SIG-M5 (cell line): ENCODE data around the gene HERC4.
"Not testable (repeated sequence)": the region's sequence is repeated elsewhere in the genome, so short reads cannot be mapped to it uniquely, and the experiment has no call there.

Experiments
- DNase-seq: peaks from one replicate; lab custom pipeline; 2025; lab: John Stamatoyannopoulos, UW

HERC4 gene

DNA sequence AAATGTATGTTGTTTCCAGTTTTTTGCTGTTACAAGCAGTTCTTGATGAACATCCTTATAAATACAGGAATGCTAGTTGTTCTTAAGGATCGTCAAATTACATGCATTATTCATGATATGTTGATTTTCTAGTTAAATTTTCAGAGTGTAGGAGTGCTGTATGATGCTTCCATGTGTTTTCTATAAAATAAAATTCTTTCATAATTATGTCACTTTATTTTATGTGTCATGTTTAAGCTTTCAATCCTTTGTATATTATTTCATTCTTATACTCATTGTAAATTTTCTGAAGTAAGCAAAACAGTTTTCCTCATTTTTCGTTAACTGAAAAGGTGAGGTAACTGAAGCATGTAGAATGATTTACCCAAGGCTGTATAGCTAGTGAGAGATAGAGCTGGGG is 17.4 kb upstream of the HERC4 start:
- no peak for DNase-seq

DNA sequence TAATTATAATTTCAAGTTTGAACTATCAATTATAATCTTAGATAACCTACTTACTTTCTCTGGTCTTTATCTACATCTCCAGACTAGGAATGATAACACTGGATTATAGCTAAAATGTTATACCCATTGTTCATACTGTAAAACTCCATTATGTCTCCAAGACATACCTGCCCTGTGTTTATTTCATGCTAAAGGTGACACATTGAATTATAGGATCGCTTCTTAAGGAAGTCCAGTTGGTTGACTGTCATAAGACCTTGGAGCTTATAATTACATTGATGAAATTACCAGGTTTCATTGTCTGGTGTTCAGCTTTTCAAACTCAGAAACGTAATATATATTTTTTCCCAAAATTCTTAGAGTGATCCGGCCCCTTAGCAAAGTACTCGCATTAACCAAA is 15.5 kb upstream of the HERC4 start:
- DNase-seq = no peak

DNA sequence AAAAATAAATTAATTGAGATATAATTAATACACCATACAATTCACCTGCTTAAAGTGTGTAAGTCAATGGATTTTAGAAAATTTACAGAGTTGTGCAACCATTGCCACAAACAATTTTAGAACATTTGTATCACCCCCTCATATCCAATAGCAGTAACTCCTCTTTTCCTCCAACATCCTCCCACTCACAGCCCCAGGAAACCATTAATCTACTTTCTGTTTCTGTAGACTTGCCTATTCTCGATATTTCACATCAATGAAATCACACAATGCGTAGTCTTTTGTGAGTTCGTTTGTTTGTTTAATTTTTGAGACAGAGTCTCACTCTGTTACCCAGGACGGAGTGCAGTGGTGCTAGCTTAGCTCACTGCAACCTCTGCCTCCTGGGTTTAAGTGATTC is 13.7 kb upstream of the HERC4 start:
- no peak for DNase-seq

DNA sequence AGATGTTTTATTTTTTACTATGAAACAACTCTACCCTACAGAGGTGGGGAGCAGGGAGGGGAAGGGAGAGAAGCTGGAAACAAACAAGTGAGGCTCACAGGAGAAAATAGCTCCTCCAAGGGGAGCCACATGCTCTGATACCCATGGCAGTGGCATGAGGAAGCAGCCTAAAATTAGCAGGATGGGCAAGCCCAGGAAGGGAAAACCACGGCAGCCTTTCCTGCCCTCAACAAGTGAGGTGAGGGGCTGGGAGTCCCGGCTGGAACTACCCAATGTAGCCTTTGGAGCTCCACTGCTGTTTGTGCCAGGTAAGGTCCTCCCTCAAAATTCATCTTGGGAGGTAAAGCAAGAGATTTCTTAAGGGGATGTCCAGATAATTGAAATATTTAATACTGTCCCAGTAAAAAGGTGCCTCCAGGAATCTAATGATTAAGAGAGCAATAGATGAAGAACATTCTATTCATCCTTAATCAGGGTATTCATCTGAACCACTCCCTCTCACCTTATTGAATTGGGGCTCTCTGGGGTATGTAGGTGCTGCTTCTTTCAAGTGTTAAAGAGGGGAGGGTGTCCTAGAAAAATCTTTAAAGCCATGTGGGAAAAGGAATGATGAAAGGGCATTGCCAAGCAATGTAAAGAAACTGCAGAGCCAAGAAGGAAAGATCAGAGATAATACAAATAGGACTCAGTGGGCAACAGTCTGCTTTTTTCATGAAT is 12.8 kb upstream of the HERC4 start:
- no peak for DNase-seq

DNA sequence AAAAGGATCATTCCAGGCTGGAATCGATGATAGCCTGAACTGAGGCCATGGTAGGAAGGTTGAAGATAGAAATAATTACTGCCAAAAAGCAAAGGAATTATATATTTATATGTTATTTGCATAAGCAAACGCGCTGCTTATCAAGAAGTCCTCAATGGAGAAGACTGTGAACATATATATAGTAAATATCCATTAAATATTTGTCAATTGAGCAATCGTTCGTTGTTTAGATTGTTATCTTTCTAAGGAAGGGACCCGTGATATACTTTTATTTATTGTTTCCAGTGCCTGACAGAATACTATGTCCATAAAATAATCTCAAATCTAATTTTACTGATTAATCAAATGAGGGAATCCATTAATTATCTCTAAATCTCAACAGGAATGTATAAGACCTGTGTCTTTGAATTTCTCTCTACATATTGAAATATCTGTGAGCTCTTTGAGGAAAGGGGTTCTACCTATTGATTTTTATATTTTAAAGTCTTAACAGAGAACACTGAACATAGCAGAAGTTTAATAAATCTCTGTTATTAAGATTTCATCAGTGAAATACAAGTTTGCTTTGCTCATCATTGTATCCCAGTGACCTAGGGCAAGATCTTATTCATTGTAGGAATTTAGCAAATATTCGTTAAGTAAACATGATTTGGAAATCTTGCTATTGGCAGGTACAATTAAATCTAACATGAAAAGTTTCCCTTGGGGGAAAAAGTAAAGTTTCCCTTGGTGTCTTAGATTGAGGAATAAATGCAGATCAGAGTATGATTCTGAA is 12.0 kb upstream of the HERC4 start:
- DNase-seq = no peak

DNA sequence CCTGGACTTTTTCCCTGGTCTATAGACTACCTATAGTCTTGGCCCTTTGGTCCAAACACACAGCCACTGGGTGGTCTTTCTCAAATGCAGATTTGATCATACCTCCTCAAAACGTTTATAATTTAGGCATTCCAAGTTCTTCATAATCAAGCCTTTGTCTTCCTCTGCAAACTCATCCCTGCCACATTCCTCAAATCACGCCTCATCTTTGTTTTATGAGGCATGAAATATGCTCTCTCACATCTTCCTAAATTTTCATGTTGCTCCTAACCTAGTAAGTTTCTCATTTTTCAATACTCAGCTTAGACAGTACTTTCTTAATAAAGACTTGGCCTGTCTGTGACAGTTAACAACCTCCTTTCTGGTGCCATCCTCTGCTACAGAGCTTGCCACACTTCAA is 10.9 kb upstream of the HERC4 start:
- DNase-seq = no peak

DNA sequence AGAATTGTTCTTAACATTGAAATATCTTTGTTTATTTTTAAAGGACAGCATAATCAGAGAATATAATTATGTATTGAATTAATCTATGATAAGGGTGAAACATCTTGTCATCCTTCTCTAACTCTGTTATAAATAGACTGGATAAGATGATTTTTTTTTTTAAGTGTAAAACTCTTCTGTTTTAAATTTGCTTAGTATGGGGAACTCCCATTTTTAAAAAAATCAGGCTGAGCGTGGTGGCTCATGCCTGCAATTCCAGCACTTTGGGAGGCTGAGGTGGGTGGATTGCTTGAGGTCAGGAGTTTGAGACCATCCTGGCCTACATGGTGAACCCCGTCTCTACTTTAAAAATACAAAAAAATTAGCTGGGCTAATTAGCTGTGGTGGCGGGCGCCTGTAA is 9.4 kb upstream of the HERC4 start:
- no peak for DNase-seq

DNA sequence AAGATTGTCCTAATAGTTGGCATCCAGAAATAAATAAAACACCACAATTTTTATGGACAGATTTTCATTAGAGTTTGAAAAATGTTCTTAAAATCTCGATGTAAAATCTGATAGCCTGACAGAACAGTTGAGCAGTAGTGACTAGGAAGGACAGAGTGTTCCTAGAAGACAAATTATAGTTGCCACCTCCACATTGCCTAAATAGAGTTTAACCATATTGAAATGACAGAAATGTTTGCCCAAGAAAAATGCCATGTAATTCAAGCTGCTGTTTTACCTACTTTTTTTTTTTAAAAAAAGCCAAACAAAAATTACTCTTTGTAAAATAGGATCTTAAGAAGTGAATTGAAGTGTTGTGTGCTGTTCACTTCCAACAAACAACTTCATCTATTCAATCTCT is 8.9 kb upstream of the HERC4 start:
- DNase-seq = no peak

DNA sequence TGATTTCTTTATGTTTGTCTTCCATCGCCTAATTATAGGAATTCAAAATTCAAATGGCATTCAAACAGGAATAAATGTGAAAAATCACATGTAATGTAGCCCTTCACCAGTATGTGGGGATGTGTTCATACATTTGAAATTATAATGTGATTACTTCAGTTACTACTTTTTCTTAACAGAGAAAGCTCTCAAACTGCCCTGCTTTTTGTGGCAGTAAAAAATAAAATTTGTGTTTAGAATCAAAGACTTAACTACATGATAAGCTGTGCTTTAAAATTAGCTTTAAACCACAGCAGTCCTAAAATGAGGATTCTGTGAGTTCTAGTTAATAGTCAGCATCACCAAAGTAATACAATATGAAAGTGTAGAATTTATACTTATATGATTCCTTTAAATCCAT is 7.8 kb upstream of the HERC4 start:
- no peak for DNase-seq

DNA sequence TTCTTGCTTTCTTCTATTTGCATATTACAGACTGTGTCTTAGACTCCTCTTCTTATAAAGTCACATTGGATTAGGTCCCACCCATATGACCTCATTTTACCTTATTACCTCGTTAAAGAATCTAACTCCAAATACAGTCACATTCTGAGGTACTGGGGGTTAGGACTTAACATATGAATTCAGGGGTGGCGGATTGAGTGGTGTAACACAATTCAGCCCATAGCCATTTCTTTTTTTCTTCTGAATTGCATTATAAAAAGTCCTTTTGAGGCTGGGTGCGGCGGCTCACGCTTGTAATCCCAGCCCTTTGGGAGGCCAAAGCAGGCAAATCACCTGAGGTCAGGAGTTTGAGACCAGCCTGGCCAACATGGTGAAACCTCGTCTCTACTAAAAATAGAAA is 6.8 kb upstream of the HERC4 start:
- no peak for DNase-seq

DNA sequence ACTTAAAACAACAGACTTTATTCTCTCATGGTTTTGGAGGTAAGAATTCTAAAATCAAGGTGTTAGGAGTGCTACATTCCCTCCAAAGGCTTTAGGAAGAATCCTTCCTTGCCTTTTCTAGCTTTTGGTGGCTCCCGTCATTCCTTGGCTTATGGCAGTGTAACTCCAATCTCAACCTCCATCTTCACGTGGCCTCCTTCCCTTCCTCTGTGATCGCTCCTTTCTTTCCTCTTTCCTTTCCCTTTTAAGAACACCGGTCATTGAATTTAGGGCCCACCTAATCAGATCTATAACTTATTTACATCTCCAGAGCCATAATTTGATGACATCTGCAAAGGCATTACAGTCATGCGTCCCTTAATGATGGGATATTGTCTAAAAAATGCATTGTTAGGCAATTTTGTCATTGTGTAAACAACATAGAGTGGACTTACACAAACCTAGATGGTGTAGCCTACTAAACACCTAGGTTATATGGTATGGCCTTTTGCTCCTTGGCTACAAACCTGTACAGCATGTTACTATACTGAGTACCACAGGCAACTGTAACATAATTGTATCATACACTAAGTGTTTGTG is 5.9 kb upstream of the HERC4 start:
- no peak for DNase-seq

DNA sequence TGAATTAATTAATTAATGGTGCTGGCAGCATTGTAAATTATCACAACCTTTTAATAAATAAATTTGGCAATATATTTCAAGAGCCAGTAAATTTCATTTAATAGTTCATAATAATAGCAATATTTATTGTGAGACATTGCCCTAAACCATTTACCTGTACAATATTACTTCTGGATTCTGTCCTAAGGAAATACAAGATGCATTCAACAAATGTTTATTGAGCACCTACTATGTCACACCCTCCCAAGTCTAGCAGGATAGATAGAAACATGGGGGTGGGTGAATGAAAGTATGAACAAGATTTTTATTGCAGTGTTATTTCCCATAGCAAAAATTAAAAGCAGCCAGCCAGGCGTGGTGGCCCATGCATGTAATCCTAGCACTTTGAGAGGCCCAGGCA is 4.4 kb upstream of the HERC4 start:
- DNase-seq = no peak

DNA sequence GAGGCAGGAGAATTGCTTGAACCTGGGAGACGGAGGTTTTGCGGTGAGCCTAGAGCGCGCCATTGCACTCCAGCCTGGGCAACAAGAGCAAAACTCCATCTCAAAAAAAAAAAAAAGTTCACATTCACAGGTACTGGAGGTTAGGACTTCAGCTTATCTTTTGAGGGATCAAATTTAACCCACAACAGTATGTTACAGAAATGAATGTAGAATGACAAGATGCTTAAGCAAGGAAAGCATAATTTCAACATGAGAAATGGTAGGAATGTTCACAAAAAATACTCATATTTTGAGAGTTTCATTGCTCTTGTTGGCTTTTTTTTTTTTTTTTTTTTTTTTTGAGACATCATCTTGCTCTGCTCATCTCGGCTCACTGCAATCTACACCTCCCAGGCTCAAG is 1.9 kb upstream of the HERC4 start:
- DNase-seq = no peak

DNA sequence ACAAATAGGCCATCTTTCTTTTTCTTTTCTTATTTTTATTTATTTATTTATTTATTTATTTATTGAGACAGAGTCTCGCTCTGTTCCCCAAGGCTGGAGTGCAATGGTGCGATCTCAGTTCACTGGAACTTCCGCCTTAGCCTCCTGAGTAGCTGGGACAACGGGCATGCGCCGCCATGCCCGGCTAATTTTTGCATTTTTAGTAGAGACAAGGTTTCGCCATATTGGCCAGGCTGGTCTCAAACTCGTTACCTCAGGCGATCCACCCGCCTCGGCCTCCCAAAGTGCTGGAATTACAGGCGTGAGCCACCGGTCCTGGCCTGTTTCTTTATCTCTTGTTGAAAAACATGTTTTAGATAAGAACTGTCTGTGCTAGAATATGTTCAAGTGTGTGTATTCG is 998 bp upstream of the HERC4 start:
- DNase-seq = not testable (repeated sequence)

DNA sequence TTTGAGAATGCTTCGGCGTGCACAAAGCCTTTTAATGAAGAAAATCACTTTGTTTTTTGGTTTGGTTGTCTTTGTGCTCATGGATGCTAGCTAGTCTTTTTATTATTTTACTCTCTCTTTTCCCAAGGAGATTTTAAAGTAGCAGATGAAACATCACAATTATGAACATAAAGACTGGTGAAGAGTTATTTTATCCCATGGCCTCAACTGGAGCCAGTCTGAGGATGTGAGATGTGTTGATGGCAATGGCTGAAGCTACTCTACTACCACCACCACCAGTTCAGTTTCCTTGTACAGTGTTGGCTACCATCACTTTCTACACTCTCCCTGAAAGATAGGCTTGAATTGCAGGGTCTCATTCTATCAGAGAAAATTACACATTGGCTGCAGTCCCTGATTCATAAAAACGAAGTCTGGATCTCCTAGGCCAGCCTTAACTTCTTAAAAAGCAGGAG is 494 bp upstream of the HERC4 start:
- DNase-seq = no peak

DNA sequence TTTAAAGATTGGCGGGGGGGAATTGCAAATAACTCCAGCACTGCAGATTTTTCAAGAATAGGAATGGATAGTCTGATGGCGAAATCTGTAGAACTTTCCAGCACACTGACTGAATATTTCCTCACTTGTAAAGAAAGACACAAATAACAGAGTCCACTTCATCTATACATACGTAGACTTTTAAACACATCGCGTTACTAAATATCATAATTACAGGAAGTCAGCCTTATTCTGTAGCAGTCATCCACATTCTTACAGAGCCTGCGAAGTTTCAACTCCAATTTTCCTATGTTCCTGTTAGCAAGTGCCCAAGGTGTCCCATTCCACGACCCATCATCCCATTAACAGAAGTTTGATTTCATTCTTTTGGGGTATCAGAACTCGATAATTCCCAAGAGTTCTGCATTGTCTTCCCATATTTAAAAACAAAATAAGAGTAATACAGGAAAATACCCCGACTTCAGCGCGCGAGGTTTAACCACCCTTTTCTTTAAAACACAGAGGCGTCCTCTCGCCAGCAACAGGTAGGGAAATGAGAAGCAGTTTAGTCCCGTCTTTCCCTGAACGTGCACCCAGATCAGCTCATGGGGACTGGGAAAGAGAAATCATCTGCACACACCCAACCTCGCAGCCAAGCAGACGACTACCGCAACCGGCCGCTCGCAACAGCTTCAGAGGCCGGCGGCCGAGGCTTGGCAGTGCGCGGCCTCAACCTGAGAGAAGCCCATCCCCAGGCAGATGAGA is 880 bp downstream of the HERC4 start:
- DNase-seq = no peak

DNA sequence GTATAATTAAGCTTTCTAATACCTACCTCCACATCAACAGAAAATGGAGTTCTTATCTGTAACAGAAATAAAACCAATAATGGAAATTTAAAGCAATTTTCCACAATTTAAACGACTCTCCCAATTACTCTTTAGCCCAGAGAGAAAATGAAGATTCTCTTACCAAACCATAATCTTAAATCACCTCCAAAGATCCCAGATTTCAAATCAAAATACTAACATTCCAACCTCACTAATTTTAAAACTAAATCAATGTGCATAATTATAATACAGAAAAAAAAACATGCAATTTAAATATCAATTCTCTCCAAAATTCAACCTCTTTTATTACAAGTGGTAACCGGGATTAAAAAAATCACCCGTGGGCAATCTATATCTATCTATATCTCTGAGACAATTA is 1.5 kb downstream of the HERC4 start:
- no peak for DNase-seq

DNA sequence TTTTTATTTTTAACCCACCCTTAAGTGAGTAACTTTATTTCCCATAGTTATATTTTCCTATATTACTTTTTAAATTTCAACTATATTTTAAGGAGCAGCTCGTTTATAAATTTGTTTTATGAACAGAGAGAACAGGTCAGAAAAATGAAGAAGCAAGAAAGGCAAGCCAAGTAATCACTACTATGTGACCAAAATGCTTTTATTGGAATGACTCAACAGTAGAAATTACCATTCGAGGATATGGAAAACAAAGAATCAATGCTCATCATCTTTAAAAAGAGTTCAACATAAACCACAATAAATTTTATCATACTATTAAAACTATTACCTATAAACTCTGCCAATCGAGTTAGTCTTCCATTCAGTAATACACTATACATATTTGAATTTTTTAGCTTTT is 7.6 kb downstream of the HERC4 start:
- DNase-seq = no peak

DNA sequence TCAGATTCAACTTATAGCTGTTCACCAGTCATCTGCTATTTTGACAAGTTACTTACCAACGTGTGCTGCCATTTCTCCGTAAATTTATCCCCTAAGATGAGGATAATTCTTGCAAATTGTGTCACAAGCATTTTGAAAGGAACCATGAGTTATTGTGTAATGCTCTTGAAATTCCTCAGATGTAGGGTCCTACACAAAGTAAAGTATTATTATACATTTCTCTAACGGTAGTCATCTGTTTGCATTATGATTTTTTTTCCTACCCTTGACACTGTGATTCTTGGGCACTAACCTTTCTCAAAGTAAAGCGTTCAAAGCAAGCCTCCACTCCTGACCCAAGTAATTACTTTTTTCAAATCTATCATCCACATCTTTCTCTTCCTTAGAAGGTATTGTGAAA is 8.1 kb downstream of the HERC4 start:
- DNase-seq = no peak

DNA sequence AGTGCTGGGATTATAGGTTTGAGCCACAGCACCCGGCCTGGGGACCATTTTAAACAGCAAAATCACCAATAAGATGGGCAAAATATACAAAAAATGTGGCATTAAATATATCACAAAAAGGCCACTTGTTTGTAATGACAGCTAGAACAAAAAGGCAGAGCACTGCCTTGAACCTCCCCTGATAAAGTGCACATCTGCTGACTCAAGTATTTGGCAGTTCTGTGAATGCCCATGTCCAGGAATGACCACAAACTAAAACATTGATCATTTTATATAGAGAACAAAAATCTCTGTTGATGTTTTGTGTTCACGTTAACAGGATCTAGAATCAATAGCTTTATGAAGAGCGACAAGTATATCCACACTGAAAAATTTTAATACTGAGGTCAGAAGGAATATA is 21.5 kb downstream of the HERC4 start:
- DNase-seq = no peak

DNA sequence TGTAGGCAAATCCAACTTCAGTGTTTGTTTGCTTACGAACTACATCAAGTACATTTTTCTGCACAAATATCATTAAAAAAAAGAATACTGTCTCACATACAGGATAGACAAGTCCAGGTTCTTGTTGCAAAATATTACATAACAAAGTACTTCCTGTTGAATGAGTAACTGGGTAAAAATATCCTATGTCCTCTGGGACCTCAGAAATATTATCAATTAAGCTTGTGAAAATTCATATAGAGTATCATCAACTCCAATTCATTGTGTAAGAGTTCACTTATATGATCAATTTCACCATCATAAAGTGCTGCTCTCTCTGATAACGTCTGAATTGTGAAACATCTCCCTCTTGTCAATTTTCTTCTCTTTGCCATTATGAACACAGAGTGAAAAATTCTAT is 22.6 kb downstream of the HERC4 start:
- no peak for DNase-seq

DNA sequence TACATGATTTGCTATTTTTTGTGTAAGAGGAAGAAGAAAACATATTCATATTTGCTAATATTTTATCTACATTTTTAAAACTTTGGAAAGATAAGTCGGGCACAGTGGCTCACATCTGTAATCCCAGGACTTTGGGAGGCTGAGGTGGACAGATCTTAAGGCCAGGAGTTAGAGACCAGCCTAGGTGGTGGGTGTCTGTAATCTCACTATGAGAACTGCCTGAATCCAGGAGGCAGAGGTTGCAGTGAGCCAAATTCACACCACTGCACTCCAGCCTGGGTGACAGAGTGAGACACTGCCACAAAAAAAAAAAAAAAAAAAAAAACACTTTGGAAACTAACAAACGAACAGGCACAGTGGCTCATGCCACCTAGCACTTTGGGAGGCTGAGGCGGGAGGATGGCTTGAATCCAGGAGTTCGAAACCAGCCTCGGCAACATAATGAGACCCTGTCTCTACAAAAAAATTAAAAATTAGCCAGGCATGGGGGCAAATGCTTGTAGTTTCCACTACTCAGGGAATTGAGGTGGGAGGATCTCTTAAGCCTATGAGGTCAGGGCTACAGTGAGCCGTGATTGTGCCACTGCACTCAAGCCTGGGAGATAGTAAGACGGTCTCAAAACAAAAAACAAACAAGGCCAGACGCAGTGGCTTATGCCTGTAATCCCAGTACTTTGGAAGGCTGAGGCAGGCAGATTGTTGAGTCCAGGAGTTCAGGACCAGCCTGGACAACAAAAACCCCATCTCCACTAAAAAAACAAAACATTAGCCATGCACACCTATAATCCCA is 25.6 kb downstream of the HERC4 start:
- DNase-seq = no peak
